Measurements from ENCODE around the gene RPSA.

DNA sequence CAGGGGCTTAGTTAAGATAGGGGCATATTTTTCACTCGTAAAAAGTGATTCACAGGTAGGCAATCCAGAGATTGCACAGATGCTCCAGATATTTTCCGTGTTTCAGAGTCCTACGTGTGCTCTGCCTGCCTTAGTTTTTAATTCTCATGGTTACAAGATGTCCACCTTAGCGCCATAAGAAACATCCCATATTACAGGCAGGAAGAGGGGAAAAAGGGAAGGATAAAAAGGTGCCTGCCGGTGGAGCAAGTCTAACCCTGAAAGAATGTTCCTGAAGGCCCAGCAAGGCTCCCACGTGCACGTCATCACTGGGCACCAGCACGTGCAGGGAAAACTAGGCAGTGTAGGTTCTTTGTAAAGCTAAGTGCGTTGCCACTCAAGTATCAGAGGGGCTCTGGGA is 50.8 kb downstream of the RPSA start:
- TF ChIP-seq POLR2AphosphoS5 (IDR thresholded peaks at IDR 0.05; ENCODE audit: borderline replicate concordance, low read depth, low read length) (no peak), EZH2 (IDR thresholded peaks at IDR 0.05) (no peak), FOXP2 (optimal IDR thresholded peaks at IDR 0.05; ENCODE audit: control extremely low read depth, extremely low read length, insufficient read depth) (no peak)

All from SK-N-MC (cell line).